PFSK-1 (cell line): Measurements from ENCODE around the gene MAD1L1.

Experiments
- FOXP2 ChIP-seq: optimal IDR thresholded peaks from 2 replicates; pipeline ENCODE3; 2011; ENCODE audit warnings: borderline replicate concordance, control low read depth, inconsistent platforms; ENCODE audit not compliant: insufficient read depth; ENCODE audit errors: extremely low read length, extremely low read depth
- POLR2AphosphoS5 ChIP-seq: IDR thresholded peaks from 2 replicates; pipeline ENCODE4 v1.6.1; 2012; ENCODE audit warnings: low read depth, mild to moderate bottlenecking, control low read depth, low read length, moderate library complexity
- REST ChIP-seq, 2 experiments: IDR thresholded peaks; 2 replicates each; pipeline versions ENCODE4 v1.6.1 to v1.8.0; 2011 to 2012; ENCODE audit warnings: low read depth in 2 of 2, low read length in 2 of 2, control low read depth in 1 of 2, inconsistent platforms in 1 of 2, mild to moderate bottlenecking in 1 of 2, moderate library complexity in 1 of 2; ENCODE audit not compliant: insufficient read depth in 1 of 2
- SIN3A ChIP-seq: IDR thresholded peaks from 2 replicates; pipeline ENCODE4 v1.6.1; 2012; ENCODE audit warnings: mild to moderate bottlenecking, low read length, moderate library complexity, borderline replicate concordance; ENCODE audit not compliant: insufficient read depth
- TAF1 ChIP-seq: IDR thresholded peaks from 2 replicates; pipeline ENCODE4 v1.6.1; 2012; ENCODE audit warnings: low read length, control low read depth, borderline replicate concordance; ENCODE audit not compliant: insufficient read depth

- TF ChIP-seq POLR2AphosphoS5 (no peak), TAF1 (no peak), SIN3A (no peak), REST (IDR thresholded peaks at IDR 0.05; ENCODE audit: insufficient read depth in 1 of 2, low read depth in 2 of 2, low read length in 2 of 2) (no peak), FOXP2 (no peak)
Measured at GRCh38 chr7:1873070-1873405, 359.7 kb downstream of the MAD1L1 start.
